Prostate gland (tissue), 2 donors: ENCODE data around the gene ANKFY1. TPM values are rescaled to one million over a fixed set of nuclear protein-coding genes. Genes with fewer than 3 reads are reported as not detected.
A peak's percentile ranks its signal among the peaks of the same experiment; 100 is the strongest.
"Not testable (repeated sequence)": the region's sequence is repeated elsewhere in the genome, so short reads cannot be mapped to it uniquely, and the experiment has no call there.

Experiments
- DNase-seq: peaks from one replicate; pipeline ENCODE4 v3.0.0-alpha.2; 2019; ENCODE audit warnings: low spot score
- H3K27ac ChIP-seq, 2 donors: fragments of 200-600 bp; sonication (generic); 2 replicates each; pipeline ENCODE4 v1.5.1; 2017 to 2019
- H3K27me3 ChIP-seq: fragments of 200-600 bp; sonication (generic); replicated peaks from 2 replicates; pipeline ENCODE4 v1.5.1; 2019; ENCODE audit not compliant: insufficient read depth
- H3K36me3 ChIP-seq, 2 donors: fragments of 200-600 bp; sonication (generic); 1 replicate in 1 of 2; 2 replicates in 1 of 2; pipeline versions ENCODE4 v1.5.1 to v1.8.1; 2017 to 2019
- H3K4me1 ChIP-seq: fragments of 200-600 bp; sonication (generic); replicated peaks from 2 replicates; pipeline ENCODE4 v1.5.1; 2019
- H3K4me3 ChIP-seq, 2 donors: fragments of 200-600 bp; sonication (generic); 2 replicates each; pipeline ENCODE4 v1.5.1; 2017 to 2019
- H3K9me3 ChIP-seq: fragments of 200-600 bp; sonication (generic); 2 replicates; pipeline ENCODE4 v1.5.1; 2017
- POLR2A ChIP-seq: fragments of 450-650 bp; IDR thresholded peaks from one replicate; pipeline ENCODE4 v1.6.1; 2016; ENCODE audit warnings: antibody characterized with exemption, mild to moderate bottlenecking
- POLR2AphosphoS5 ChIP-seq: sonication (generic); formaldehyde crosslinking; IDR thresholded peaks from one replicate; pipeline ENCODE4 v1.6.1; 2017; ENCODE audit warnings: antibody characterized with exemption
- WGBS: methylation state at CpG from one replicate; pipeline ENCODE4 v1.1.5; 2018; 5-methylcytosine and 5-hydroxymethylcytosine counted together
- intact Hi-C: fragments of 100-400 bp; cut with DNase I; formaldehyde crosslinking; loops from one replicate; pipeline ENCODE4 v1.14.2; 2022
- total RNA-seq, 2 donors: library from RNA; depleted of rRNA; stranded (reverse); fragments of >200 nt; gene quantifications; one replicate each; pipeline ENCODE4 v1.1.0, GENCODE V29; 2016
- TF ChIP-seq, protein P1 (sequence below), 4 experiments: fragments of 200-600 bp in 2 of 4; fragments of 450-650 bp in 2 of 4; sonication (generic) in 2 of 4; IDR thresholded peaks; 1 replicate in 3 of 4; 2 replicates in 1 of 4; pipeline ENCODE4 v1.5.1; 2016 to 2019; ENCODE audit warnings: antibody characterized with exemption in 4 of 4, mild to moderate bottlenecking in 2 of 4, moderate library complexity in 2 of 4

ANKFY1 gene
- total RNA-seq, 2 donors from 2014 or later: 35.2 to 46.0 TPM

DNA sequence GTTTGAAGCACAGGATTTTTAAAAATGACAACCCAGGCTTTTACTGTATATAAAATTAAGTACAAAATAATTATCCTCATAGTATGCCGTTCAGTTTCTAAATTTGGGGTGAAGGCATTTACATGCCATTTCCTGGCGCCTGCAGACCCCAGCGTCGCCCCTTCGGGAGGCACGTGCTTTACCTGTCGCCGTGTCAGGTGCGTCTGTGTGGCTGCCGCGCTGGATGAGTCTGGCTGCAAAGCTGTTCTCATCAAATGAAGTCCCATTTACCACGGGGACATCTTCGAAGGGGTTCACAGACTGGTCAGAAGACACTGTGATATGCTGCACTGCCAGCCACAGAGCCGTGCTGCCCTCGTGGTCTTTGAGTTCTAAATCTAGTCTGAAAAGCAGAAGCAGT is 69.0 kb downstream of the ANKFY1 start:
- WGBS: 92% methylated on average over 15 of the region's 15 CpGs

DNA sequence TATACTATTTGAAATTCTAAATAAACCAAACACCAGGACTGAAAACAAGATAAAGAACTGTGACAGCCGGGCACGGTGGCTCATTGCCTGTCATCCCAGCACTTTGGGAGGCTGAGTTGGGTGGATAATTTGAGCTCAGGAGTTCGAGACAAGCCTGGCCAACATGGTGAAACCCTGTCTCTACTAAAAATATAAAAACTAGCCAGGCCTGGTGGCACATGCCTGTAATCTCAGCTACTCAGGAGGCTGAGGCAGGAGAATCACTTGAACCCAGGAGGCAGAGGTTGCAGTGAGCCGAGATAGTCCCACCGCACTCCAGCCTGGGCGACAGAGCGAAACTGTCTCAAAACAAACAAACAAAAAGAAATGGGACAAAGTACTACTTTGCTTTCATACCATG is 73.0 kb downstream of the ANKFY1 start:
- DNase-seq, H3K27me3 ChIP-seq, H3K36me3 ChIP-seq, H3K4me1 ChIP-seq, H3K4me3 ChIP-seq, intact Hi-C loops, H3K9me3 ChIP-seq, H3K27ac ChIP-seq: not testable (repeated sequence)
- WGBS: 67% methylated on average over 7 of the region's 7 CpGs

More for the DNA sequence above, 69.0 kb downstream of the ANKFY1 start:
- intact Hi-C loops: no loop called here
- no peaks in the 10 kb centered on the region for H3K36me3 ChIP-seq
- no peaks in the 10 kb centered on the region for H3K27me3 ChIP-seq
- TF ChIP-seq POLR2A: no peak
- TF ChIP-seq POLR2AphosphoS5: no peak
- TF ChIP-seq, protein P1, sequence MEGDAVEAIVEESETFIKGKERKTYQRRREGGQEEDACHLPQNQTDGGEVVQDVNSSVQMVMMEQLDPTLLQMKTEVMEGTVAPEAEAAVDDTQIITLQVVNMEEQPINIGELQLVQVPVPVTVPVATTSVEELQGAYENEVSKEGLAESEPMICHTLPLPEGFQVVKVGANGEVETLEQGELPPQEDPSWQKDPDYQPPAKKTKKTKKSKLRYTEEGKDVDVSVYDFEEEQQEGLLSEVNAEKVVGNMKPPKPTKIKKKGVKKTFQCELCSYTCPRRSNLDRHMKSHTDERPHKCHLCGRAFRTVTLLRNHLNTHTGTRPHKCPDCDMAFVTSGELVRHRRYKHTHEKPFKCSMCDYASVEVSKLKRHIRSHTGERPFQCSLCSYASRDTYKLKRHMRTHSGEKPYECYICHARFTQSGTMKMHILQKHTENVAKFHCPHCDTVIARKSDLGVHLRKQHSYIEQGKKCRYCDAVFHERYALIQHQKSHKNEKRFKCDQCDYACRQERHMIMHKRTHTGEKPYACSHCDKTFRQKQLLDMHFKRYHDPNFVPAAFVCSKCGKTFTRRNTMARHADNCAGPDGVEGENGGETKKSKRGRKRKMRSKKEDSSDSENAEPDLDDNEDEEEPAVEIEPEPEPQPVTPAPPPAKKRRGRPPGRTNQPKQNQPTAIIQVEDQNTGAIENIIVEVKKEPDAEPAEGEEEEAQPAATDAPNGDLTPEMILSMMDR (IDR thresholded peaks at IDR 0.05): no peak
- no peak overlapping the region for H3K27ac ChIP-seq
- no peaks in the 10 kb centered on the region for H3K4me1 ChIP-seq
- no peaks in the 10 kb centered on the region for H3K9me3 ChIP-seq
- H3K4me3 ChIP-seq: no peak overlapping the region
- no peak for DNase-seq

GRCh38 chr17:4189280-4189679 is 74.5 kb downstream of the ANKFY1 start:
- Histone ChIP-seq H3K4me1 (peaks cover 7% of the 10 kb centered on the region), H3K27me3 (no peaks in the 10 kb centered on the region), H3K36me3 (no peaks in the 10 kb centered on the region), H3K4me3 (no peak overlapping the region), H3K9me3 (no peaks in the 10 kb centered on the region), H3K27ac (no peak overlapping the region)
- intact Hi-C loops: no loop called here
- 83% methylated on average over 10 of the region's 10 CpGs for WGBS
- TF ChIP-seq POLR2AphosphoS5 (no peak), POLR2A (no peak)
- TF ChIP-seq, protein P1 (IDR thresholded peaks at IDR 0.05): no peak
- DNase-seq: no peak

DNA sequence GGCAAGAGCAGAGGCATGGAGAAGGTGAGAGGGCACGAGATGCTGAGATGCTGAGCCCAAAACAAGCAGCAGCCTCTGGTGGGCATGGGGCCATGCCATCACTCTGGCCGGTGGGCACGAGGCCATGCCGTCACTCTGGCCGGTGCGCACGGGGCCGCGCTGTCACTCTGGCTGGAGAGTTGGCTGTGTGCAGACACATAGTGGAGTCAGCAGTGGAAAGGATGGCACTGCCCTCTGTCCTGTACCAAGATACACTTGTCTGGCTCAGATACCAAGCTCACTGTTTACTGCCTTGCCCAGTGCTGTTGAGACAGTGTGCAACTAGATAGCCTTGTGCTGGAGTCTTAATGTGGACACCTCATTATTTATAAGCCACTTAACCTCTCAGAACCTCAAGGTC is 75.7 kb downstream of the ANKFY1 start:
- no peak for TF ChIP-seq POLR2AphosphoS5
- TF ChIP-seq, protein P1 (IDR thresholded peaks at IDR 0.05): no peak
- TF ChIP-seq POLR2A: no peak
- H3K27ac ChIP-seq: peak overlapping the region; percentile 64
- WGBS: 93% methylated on average over 9 of the region's 9 CpGs

DNA sequence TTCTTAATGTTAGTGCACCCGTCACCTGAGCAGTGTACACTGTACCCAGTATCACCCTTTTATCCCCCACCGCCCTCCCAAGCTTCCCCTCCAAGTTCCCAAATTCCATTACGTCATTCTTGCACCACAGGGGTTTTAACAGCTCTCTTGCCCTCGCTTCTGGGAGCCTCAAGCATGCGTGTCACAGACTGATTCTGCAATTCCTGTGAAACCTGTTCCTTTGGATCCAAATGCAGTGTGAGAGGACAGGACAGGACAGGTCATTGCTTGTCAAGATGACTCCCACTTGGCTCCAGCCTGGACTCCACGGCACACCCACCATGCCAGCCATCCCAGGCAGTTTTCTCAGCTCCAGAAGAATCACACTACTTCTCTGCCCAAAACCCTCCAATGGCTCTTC is 76.7 kb downstream of the ANKFY1 start:
- H3K4me1 ChIP-seq: peaks cover 7% of the 10 kb centered on the region
- H3K4me3 ChIP-seq: no peak overlapping the region
- TF ChIP-seq POLR2AphosphoS5 (peak; percentile 96), POLR2A (no peak)
- H3K9me3 ChIP-seq: no peaks in the 10 kb centered on the region
- H3K27ac ChIP-seq: peak overlapping the region; percentile 64
- H3K36me3 ChIP-seq: peaks cover 0 to 2% of the 10 kb centered on the region in 2 donors
- WGBS: 33% methylated on average over 6 of the region's 6 CpGs
- intact Hi-C loops: no loop called here
- no peaks in the 10 kb centered on the region for H3K27me3 ChIP-seq
- peak; percentile 91 for DNase-seq

More for the DNA sequence above, 75.7 kb downstream of the ANKFY1 start:
- Histone ChIP-seq H3K4me3 (no peak overlapping the region), H3K4me1 (peaks cover 7% of the 10 kb centered on the region), H3K36me3 (no peaks in the 10 kb centered on the region), H3K9me3 (no peaks in the 10 kb centered on the region), H3K27me3 (no peaks in the 10 kb centered on the region)
- intact Hi-C loops: no loop called here
- no peak for DNase-seq

GRCh38 chr17:4186357-4186881 is 77.4 kb downstream of the ANKFY1 start:
- H3K4me1 ChIP-seq: peaks cover 7% of the 10 kb centered on the region
- peak; percentile 43 for DNase-seq
- intact Hi-C loops: no loop called here
- peaks cover 0 to 7% of the 10 kb centered on the region in 2 donors for H3K36me3 ChIP-seq
- WGBS: 16% methylated on average over 8 of the region's 8 CpGs
- TF ChIP-seq POLR2A (no peak), POLR2AphosphoS5 (no peak)
- TF ChIP-seq, protein P1 (IDR thresholded peaks at IDR 0.05): no peak
- H3K27ac ChIP-seq: peak overlapping the region; percentile 64
- H3K27me3 ChIP-seq: no peaks in the 10 kb centered on the region
- H3K9me3 ChIP-seq: no peaks in the 10 kb centered on the region
- H3K4me3 ChIP-seq: no peak overlapping the region
